CD4-positive, alpha-beta T cell (primary cell): ENCODE results near the gene ABR. TPM values are rescaled to one million over a fixed set of nuclear protein-coding genes. Genes with fewer than 3 reads are reported as not detected.
"Not testable (repeated sequence)": the region's sequence is repeated elsewhere in the genome, so short reads cannot be mapped to it uniquely, and the experiment has no call there.

ENCODE experiments used
- ATAC-seq: fragments of 200-7000 bp; cut with Tn5 transposase; one replicate; pipeline ENCODE4 v1.10.0; 2022; ENCODE audit warnings: mild to moderate bottlenecking; ENCODE audit not compliant: poor library complexity
- CTCF ChIA-PET: fragments of 350-600 bp; sonication (Branson Sonifier 250); formaldehyde crosslinking; loops from one replicate; lab custom pipeline; 2021; ENCODE audit warnings: antibody characterized with exemption, inconsistent platforms; lab: Charles Lee
- POLR2A ChIA-PET: fragments of 350-600 bp; sonication (Branson Sonifier 250); formaldehyde crosslinking; loops from one replicate; lab custom pipeline; 2021; ENCODE audit warnings: antibody characterized with exemption, inconsistent platforms; lab: Charles Lee
- DNase-seq, 14 experiments: peaks; one replicate each; pipeline ENCODE4 v3.0.0-alpha.2; 2013 to 2020; ENCODE audit warnings: mixed read lengths in 2 of 14
- H3K27ac ChIP-seq, 2 donors: one replicate each; pipeline versions ENCODE4 v1.5.1 to v1.7.0; 2013; ENCODE audit warnings: low read length in 2 of 2, low read depth in 1 of 2, mild to moderate bottlenecking in 1 of 2
- H3K27me3 ChIP-seq, 2 experiments: 1 replicate in 1 of 2; 2 replicates in 1 of 2; pipeline versions ENCODE4 v1.6.1 to v1.7.0; 2013; ENCODE audit warnings: low read length in 2 of 2, control low read depth in 1 of 2, mild to moderate bottlenecking in 1 of 2, moderate library complexity in 1 of 2; ENCODE audit not compliant: insufficient read depth in 2 of 2, control insufficient read depth in 1 of 2
- H3K36me3 ChIP-seq: one replicate; pipeline ENCODE4 v1.6.1; 2013; ENCODE audit warnings: low read length, control low read depth; ENCODE audit not compliant: insufficient read depth
- H3K4me1 ChIP-seq: one replicate; pipeline ENCODE4 v1.6.1; 2013; ENCODE audit warnings: low read length, control low read depth; ENCODE audit not compliant: insufficient read depth
- H3K4me3 ChIP-seq: one replicate; pipeline ENCODE4 v1.5.1; 2013; ENCODE audit warnings: mild to moderate bottlenecking, low read length, moderate library complexity
- H3K9me3 ChIP-seq, 2 experiments: 1 replicate in 1 of 2; 2 replicates in 1 of 2; pipeline versions ENCODE4 v1.6.1 to v1.7.0; 2013; ENCODE audit warnings: low read length in 2 of 2, mild to moderate bottlenecking in 2 of 2, control low read depth in 1 of 2, moderate library complexity in 1 of 2; ENCODE audit not compliant: control insufficient read depth in 1 of 2, insufficient read depth in 1 of 2
- H3K27ac Mint-ChIP-seq: one replicate; pipeline ENCODE4 v1.8.0; 2020; ENCODE audit warnings: mixed read lengths
- H3K27me3 Mint-ChIP-seq: one replicate; pipeline ENCODE4 v1.8.0; 2021; ENCODE audit warnings: mixed read lengths
- H3K36me3 Mint-ChIP-seq: one replicate; pipeline ENCODE4 v1.8.0; 2021; ENCODE audit warnings: low read depth, mixed read lengths
- H3K4me1 Mint-ChIP-seq: one replicate; pipeline ENCODE4 v1.8.0; 2021; ENCODE audit warnings: low read depth, mixed read lengths
- H3K4me3 Mint-ChIP-seq: one replicate; pipeline ENCODE4 v1.8.0; 2020; ENCODE audit warnings: mild to moderate bottlenecking, mixed read lengths
- H3K9me3 Mint-ChIP-seq: one replicate; pipeline ENCODE4 v1.8.0; 2020; ENCODE audit warnings: mixed read lengths
- intact Hi-C, 2 experiments: fragments of 100-400 bp; cut with DNase I in 1 of 2; cut with micrococcal nuclease in 1 of 2; formaldehyde crosslinking; loops; one replicate each; pipeline versions ENCODE4 v1.15.1 to v1.9.0; 2023 to 2025; cut with DNase I, micrococcal nuclease
- total RNA-seq, 174 experiments: library from RNA in 2 of 174; stranded (reverse) in 2 of 174; gene quantifications; one replicate each; pipeline ENCODE4 v1.2.3 and lab custom pipeline; 2021 to 2026
- TF ChIP-seq, protein P1 (sequence below): fragments of 200-600 bp; IDR thresholded peaks from one replicate; pipeline ENCODE4 v1.8.0; 2022; ENCODE audit warnings: antibody characterized with exemption, mild to moderate bottlenecking

Gene ABR
- total RNA-seq, 2 experiments from 2014 or later: 72.4 to 74.8 TPM

DNA sequence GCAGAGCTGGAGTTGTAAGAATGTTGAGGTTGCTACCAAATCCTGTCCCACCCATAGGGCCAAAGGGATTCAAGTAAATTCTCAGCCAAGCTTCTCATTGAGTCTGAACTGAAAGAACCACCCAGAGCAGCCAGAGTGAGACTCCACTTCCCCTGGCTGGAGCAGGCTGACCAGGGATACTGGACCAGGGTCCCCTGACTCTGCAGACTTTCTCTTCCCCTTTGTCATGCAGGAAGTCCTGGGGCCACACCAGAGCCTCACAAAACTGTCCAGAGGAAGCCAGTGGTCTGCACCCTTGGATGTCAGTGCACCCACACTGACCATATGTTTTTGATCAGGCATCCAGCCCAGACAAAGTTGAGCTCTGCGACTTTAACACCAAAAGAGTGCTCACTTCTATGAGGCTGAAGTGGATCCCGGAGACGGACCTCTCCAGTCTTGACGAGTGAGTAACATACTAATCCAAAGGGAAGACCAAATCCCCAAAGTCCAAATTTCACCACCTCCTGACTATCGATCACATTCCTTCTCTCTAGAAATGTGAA lies 204.3 kb downstream of the ABR start:
- Mint-ChIP-seq H3K9me3 (no peaks in the 10 kb centered on the region), H3K4me3 (no peak overlapping the region), H3K36me3 (no peaks in the 10 kb centered on the region), H3K27me3 (peaks cover 54% of the 10 kb centered on the region), H3K4me1 (peaks cover 10% of the 10 kb centered on the region), H3K27ac (no peak overlapping the region)
- peaks cover 18% of the 10 kb centered on the region for H3K4me1 ChIP-seq
- ChIA-PET POLR2A (no interaction called here), CTCF (interaction anchor here (1.6 kb wide), 1 partner anchor 21 kb away, joined by 6 read pairs; the partner anchor contains the start of gene TIMM22)
- H3K4me3 ChIP-seq: no peak overlapping the region
- no peak overlapping the region for H3K27ac ChIP-seq
- DNase-seq: no peak
- ATAC-seq: no peak
- H3K9me3 ChIP-seq: no peaks in the 10 kb centered on the region
- TF ChIP-seq, protein P1, sequence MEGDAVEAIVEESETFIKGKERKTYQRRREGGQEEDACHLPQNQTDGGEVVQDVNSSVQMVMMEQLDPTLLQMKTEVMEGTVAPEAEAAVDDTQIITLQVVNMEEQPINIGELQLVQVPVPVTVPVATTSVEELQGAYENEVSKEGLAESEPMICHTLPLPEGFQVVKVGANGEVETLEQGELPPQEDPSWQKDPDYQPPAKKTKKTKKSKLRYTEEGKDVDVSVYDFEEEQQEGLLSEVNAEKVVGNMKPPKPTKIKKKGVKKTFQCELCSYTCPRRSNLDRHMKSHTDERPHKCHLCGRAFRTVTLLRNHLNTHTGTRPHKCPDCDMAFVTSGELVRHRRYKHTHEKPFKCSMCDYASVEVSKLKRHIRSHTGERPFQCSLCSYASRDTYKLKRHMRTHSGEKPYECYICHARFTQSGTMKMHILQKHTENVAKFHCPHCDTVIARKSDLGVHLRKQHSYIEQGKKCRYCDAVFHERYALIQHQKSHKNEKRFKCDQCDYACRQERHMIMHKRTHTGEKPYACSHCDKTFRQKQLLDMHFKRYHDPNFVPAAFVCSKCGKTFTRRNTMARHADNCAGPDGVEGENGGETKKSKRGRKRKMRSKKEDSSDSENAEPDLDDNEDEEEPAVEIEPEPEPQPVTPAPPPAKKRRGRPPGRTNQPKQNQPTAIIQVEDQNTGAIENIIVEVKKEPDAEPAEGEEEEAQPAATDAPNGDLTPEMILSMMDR: no peak
- H3K36me3 ChIP-seq: no peaks in the 10 kb centered on the region
- peaks cover 24 to 43% of the 10 kb centered on the region in 2 experiments for H3K27me3 ChIP-seq
- intact Hi-C loops: loop anchor here in 1 of 2 experiments (5.0 kb wide), 1 partner anchor 263 kb away; the partner anchor contains the start of gene VPS53

DNA sequence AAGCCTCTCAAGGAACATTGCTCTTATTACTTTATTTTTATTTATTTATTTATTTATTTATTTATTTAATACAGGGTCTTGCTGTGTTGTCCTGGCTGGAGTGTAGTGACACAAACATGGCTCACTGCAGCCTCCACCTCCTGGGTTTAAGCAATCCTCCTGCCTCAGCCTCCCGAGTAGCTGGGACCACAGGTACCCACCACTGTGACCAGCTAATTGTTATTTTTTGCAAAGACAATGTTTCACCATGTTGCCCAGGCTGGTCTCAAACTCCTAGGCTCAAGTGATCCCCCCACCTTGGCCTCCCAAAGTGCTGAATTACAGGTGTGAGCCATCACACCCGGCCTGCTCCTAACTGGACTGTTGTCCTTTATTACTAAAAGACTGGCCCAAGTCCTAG lies 205.0 kb downstream of the ABR start:
- CTCF ChIA-PET, DNase-seq, ATAC-seq, H3K27ac Mint-ChIP-seq, H3K9me3 Mint-ChIP-seq, H3K36me3 Mint-ChIP-seq, H3K4me3 Mint-ChIP-seq, H3K9me3 ChIP-seq, H3K4me3 ChIP-seq, H3K4me1 Mint-ChIP-seq, POLR2A ChIA-PET, H3K36me3 ChIP-seq, H3K27ac ChIP-seq: not testable (repeated sequence)
- peaks cover 11% of the 10 kb centered on the region for H3K4me1 ChIP-seq
- intact Hi-C loops: loop anchor here in 1 of 2 experiments (5.0 kb wide), 1 partner anchor 262 kb away; the partner anchor contains the start of gene VPS53
- H3K27me3 ChIP-seq: peaks cover 24 to 44% of the 10 kb centered on the region in 2 experiments
- H3K27me3 Mint-ChIP-seq: peaks cover 61% of the 10 kb centered on the region

DNA sequence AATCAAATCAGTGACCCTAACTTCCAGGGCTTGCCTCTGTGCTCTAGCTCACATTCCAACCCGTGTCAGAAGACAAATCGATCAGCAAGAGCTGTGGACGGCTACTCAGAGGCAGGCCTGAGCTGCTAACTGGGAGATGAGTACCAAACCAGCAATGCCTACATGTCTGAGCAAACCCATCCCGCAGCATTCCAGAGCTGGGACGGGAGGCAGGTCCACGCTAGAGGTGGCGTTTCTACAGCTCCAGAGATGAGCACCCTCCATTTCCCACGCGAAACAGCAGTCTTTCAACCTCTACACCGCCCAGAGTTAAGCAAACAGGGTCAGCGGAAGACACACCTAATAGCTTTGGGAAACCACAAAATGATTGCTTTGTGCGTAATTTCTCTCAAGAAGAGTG lies 206.7 kb downstream of the ABR start:
- POLR2A ChIA-PET: no interaction called here
- peaks cover 73% of the 10 kb centered on the region for H3K27me3 Mint-ChIP-seq
- no peak for DNase-seq

DNA sequence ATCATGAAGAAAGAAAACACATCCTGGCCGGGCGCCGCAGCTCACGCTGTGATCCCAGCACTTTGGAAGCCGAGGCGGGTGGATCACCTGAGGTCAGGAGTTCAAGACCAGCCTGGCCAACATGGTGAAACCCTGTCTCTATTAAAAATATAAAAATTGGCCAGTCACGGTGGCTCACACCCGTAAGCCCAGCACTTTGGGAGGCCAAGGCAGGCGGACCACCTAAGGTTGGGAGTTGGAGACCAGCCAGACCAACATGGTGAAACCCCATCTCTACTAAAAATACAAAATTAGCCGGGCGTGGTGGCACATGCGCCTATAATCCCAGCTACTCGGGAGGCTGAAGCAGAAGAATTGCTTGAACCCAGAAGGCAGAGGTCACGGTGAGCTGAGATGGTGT lies 207.9 kb downstream of the ABR start:
- H3K27me3 ChIP-seq: peaks cover 14 to 24% of the 10 kb centered on the region in 2 experiments
- POLR2A ChIA-PET, H3K9me3 Mint-ChIP-seq, intact Hi-C loops, H3K9me3 ChIP-seq, H3K4me1 Mint-ChIP-seq, H3K4me3 Mint-ChIP-seq, DNase-seq, H3K4me3 ChIP-seq, ATAC-seq, H3K27ac Mint-ChIP-seq, H3K4me1 ChIP-seq, CTCF ChIA-PET, H3K36me3 ChIP-seq, H3K36me3 Mint-ChIP-seq, H3K27ac ChIP-seq: not testable (repeated sequence)
- peaks cover 70% of the 10 kb centered on the region for H3K27me3 Mint-ChIP-seq

More for the DNA sequence above, 206.7 kb downstream of the ABR start:
- Mint-ChIP-seq H3K4me3 (no peak overlapping the region), H3K36me3 (no peaks in the 10 kb centered on the region), H3K27ac (no peak overlapping the region), H3K4me1 (peaks cover 2% of the 10 kb centered on the region), H3K9me3 (no peaks in the 10 kb centered on the region)
- Histone ChIP-seq H3K4me1 (peaks cover 2% of the 10 kb centered on the region), H3K36me3 (no peaks in the 10 kb centered on the region), H3K27me3 (peaks cover 23 to 36% of the 10 kb centered on the region in 2 experiments), H3K27ac (no peak overlapping the region), H3K4me3 (no peak overlapping the region), H3K9me3 (no peaks in the 10 kb centered on the region)
- intact Hi-C loops: no loop called here
- TF ChIP-seq, protein P1: no peak
- ATAC-seq: no peak
- CTCF ChIA-PET: no interaction called here
